Head of caudate nucleus (tissue), 42 donors: Measurements from ENCODE around the gene COBL.

Experiments
- DNase-seq, 42 donors: peaks; one replicate each; pipeline versions ENCODE4 v3.0.0 to v3.0.0-alpha.2; 2020 to 2021; ENCODE audit warnings: mixed read lengths in 7 of 42
- intact Hi-C: fragments of 100-400 bp; cut with DNase I; formaldehyde crosslinking; loops from one replicate; pipeline ENCODE4 v1.15.0; 2022

The COBL gene

GRCh38 chr7:51328351-51328801 lies 11.8 kb upstream of the COBL start:
- intact Hi-C loops, result no loop called here
- no peak for DNase-seq

DNA sequence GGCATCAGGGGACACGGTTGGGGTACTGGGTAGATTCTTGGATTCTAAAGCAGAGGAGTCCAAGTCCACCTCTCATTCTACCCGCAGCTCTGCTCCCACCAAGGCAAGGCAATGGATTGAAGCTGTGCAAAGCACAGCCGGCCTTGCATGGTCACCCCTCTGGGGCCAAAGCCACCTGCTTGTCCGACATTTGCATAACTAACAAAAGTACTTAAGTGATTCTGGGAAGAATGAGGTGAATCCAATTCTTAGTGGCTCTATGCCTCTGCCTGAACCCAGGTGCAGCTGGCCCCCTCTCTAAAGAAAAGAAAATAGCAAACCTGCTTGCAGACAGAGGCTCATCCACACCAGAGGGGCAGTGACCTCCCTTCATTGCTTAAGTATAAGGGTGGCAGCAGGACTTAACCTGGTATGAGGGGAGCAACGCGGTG lies 10.7 kb upstream of the COBL start:
- DNase-seq, result no peak
- intact Hi-C loops, result no loop called here

DNA sequence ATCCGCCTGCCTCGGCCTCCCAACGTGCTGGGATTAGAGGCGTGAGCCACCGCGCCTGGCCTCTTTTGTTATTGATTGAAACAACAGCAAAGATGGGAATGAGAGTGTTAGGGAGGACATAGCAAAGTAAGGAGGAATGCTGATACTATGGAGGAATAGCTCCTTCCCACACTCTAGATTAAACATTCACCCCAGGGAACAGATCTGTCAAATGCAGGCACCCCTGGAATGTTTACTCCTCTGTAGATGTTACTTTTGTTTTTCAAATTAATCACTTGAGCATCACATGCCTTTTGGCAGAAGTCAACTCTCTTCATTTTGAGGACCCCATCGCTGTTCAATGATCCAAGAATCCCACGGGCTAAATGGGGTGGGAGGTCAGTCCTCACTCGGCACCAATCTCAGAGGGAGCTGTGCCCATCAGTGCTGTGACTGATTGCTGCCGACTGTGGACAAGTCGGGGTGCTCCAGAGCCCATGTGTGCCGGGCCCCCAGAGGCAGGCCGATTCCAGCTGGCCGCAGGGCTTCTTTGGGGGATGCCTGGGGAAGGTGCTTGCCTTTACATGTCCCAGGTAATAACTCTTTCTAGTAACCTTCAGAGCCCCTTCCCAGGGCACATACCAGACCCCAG lies 10.2 kb upstream of the COBL start:
- peak in 1 of 42 donors; percentile 35 for DNase-seq
- intact Hi-C loops, result no loop called here

DNA sequence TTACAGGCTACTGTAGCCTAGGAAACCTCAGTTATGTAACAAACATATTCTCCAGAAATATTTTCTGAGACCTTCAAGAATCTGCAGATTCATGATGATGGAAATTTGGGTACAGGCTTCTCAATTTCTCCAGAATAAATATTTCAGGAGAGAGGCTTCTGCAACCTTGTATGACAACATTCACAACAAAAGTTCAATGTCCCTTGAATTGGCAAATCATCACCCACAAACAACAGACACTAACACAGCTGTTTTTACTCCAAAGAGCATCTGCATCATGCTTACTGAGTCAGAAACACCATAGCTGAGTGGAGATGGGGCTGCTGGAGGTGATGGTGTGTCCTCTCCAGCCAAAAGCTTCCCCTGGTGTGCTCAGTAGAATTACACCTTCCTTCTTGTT lies 9.3 kb upstream of the COBL start:
- DNase-seq, result peak in 1 of 42 donors; percentile 35
- intact Hi-C loops, result no loop called here

DNA sequence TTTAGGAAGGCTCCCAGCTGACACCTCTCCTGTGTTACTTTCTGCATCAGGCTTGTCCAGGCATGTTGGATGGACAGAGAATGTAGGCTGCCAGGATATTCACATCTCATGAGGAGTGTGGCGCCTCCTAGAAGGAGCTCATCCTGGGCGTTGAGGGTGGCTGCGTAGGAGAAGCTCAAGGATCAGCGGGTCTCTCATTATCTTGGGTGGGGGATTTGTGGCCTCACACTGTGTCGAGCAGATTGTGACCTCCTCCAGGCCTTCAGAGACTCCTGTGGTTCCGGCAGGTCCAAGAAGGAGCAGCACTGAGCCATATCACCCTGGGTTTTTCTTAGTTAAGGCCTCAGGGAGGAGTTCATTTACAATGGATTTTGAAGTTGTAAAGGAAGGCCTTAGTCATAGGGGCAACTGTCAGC lies 8.7 kb upstream of the COBL start:
- DNase-seq, result peak in 1 of 42 donors; percentile 40
- intact Hi-C loops, result no loop called here

DNA sequence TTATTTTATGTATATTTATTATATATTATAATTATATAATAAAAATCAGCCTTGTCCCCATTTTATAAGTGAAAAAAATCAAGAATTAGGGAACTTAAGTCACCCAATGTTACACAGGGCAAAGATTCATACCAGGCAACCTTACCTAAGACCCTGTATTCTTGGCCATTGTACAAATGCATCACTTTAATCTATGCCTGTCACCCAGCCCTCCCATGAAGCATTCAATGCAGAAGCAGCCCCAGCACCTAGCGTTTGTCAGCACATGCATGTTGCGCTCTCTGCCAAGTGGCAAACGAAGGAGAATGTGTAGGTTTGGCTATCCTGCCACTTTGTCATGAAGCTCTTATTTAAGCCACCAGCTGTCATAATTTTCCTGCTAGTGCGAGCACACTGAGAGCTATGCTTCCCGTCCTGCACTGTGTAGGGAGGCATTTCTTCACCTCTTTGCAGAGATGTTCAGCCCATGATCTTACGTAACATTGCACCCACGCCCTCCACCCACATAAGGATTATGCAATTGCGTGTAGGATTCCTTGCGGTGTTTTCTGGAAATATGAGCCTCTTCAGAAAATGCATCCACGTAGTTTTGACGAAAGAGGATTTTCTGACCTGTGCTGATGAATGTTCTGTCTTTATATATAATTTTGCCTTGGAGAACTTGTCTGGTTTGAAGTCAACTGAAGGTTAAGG lies 7.7 kb upstream of the COBL start:
- intact Hi-C loops, result no loop called here
- DNase-seq, result peak in 38 of 42 donors; percentile 30 to 85 (median 67)

GRCh38 chr7:51321961-51322515 lies 5.4 kb upstream of the COBL start:
- peak in 1 of 42 donors; percentile 37 for DNase-seq
- intact Hi-C loops, result no loop called here

DNA sequence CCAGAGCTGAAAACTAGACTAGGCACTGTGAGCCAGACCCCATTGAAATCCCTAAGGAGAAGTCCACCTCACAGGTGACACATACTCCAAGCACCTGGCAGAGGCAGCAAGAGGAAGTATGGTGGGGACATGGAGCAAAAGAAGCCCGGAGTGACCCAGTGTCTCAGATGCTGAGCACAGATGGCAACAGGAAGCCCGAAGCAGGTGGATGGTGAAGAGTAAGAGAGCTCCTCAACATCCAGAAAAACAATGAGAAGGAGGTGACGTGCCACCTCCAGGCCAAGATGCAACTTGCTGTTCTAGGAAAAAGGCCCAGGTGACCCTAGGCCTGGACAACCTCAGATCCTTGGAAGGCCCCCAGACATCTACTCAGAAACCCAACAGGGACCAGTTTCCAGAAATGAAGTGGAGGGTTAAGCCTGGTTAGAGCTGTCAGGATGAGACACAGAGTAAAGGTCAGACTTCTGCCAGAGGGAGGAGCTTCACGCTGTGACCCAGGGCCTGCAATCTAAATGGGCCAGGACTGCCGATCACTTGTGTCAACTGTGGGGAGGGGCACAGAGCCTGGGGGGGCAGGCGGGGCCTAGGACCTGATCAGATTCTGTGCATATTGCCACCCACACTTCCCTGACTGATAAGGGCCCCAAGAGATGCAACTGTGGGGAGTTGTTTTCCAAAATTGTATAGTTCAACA lies 2.4 kb upstream of the COBL start:
- peak in 1 of 42 donors; percentile 61 for DNase-seq
- intact Hi-C loops, result loop anchor here (5.0 to 10.0 kb wide), 3 partner anchors 33 to 134 kb away; no protein-coding TSS in a partner anchor

- DNase-seq, result peak in 1 of 42 donors; percentile 44
- intact Hi-C loops, result loop anchor here (5.0 to 10.0 kb wide), 3 partner anchors 34 to 133 kb away; no protein-coding TSS in a partner anchor
Measured at GRCh38 chr7:51318001-51318400, 1.4 kb upstream of the COBL start.

DNA sequence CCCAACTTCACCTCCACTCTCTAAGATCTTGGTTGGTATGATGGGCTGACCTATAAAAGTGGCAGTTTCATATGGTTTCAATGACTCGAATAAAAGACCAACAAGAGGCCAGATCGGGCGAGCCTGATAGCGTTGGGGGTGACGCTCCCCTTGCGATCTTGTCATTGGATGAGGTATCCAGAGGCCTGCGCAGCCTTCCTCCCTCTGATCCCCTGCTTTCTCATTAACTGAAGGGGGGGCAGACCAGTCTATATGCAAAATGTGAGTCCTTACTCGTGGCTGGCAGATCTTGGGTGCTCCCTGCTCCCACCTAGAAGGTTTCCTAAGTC lies 937 bp upstream of the COBL start:
- no peak for DNase-seq
- intact Hi-C loops, result loop anchor here (5.0 to 10.0 kb wide), 3 partner anchors 35 to 133 kb away; no protein-coding TSS in a partner anchor

GRCh38 chr7:51316262-51316665 lies 345 bp downstream of the COBL start:
- DNase-seq, result peak in 32 of 42 donors; percentile 37 to 77 (median 58)
- intact Hi-C loops, result loop anchor here (5.0 to 10.0 kb wide), 3 partner anchors 36 to 131 kb away; no protein-coding TSS in a partner anchor

DNA sequence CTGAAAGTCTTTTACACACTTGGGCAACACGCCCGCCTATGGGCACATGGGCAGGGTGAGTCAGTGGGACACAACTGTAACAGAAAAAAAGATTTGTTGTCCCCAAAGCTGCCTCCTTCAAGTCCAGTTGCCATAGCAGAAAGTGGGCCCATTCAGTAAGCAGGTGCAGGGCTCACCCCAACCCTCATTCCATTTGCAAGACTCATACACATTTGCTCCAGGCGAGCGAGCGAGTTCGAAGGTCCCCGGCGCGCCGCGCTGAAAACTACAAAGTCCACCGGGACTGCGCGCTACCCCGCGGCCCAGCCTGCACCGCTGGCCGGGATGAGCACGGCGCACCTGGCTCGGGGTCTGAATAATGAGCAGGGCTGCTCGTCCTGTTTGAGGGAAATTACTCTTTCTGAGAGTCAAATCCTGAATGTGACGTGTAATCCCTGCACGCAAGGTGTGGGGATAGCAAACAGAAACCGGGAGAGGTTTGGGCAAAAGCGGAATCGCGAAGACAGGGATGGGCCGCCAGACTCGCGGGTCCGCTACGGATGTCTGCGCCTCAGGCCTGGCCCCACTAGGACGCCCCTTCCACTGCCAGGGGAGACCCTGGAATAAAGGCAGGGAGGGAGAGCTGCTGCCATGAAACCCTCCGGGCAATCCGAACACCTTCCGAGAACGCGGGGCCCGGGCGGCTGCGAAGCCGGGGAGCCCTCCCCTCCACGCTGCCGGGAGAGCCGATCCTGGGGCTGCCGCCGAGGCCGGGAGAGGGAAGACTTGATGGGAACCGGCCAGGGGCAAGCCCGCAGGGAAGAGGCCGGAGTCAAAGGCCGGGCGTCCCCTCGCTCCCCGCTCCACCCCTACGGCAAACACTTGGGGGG lies 982 bp downstream of the COBL start:
- DNase-seq, result peak; percentile 35 to 88 (median 68)

GRCh38 chr7:51314726-51315125 lies 1.9 kb downstream of the COBL start:
- intact Hi-C loops, result loop anchor here (5.0 to 10.0 kb wide), 3 partner anchors 38 to 130 kb away; no protein-coding TSS in a partner anchor
- DNase-seq, result peak in 6 of 42 donors; percentile 34 to 77 (median 64)

More for the DNA sequence above, 982 bp downstream of the COBL start:
- intact Hi-C loops, result loop anchor here (5.0 to 10.0 kb wide), 3 partner anchors 37 to 131 kb away; no protein-coding TSS in a partner anchor

GRCh38 chr7:51313738-51314425 lies 2.7 kb downstream of the COBL start:
- DNase-seq, result peak in 2 of 42 donors; percentile 3 to 32
- intact Hi-C loops, result loop anchor here (10.0 kb wide), 1 partner anchor 129 kb away; no protein-coding TSS in a partner anchor

DNA sequence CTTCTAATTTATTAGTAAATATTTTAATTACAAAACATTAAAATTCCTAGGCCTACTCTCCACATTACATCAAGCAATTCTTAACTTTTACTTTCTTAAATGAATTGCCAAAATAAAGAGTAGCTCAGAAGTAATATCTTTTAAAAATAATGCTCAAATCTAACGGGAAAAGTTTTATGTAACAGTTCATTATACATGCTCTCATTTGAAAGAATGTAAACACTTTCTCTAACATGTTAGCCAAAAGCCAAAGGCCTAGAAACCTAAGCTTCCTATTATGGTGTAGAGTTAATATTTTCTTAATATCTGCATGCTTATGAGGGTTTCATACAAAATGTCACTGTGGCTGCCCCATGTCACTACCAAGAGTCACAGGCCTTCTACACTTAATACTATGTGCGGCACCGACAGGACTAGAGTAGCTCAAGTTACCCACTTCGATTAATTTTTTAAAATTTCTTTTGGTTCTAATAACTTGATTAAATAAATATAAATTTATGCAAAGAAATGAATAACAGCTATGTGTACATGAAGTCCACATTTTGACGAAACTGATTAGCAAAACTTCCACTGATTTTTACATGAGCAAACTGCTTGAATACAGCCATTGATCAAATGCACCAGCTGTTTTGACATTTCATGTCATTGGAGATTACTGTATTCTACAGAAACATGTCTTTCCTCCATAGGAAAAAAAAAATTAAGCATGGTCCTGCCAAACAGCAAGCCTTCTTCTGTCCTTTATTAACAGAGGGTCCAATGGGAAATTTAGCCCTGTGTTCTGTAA lies 3.5 kb downstream of the COBL start:
- peak in 4 of 42 donors; percentile 5 to 44 (median 8) for DNase-seq
- intact Hi-C loops, result loop anchor here (10.0 kb wide), 1 partner anchor 128 kb away; no protein-coding TSS in a partner anchor

DNA sequence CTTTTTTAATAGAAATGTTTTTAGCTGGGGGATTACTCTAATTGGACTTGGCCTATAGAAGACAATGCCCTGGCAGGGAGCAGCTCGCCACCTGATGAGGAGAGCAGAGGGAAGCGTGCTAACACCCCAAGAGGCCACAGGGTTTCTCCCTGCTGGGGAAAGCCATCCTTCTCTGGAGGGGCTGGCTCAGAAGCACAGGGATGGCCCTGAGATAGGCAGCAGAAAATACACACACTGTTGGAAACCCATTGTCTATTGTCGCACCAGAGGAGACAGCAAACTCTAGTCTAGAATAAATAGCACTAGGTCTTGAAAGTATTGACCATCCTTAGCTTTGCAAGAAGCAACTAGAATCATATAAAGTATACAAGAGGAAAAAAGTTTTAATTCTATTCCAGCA lies 5.4 kb downstream of the COBL start:
- intact Hi-C loops, result loop anchor here (10.0 kb wide), 1 partner anchor 126 kb away; no protein-coding TSS in a partner anchor
- peak in 20 of 42 donors; percentile 40 to 82 (median 62) for DNase-seq
